Endothelial cell (in vitro differentiated cells): ENCODE data around the gene KLB. TPM values are rescaled to one million over a fixed set of nuclear protein-coding genes. Genes with fewer than 3 reads are reported as not detected.
"Not testable (repeated sequence)": the region's sequence is repeated elsewhere in the genome, so short reads cannot be mapped to it uniquely, and the experiment has no call there.

Experiments
- DNase-seq: peaks from one replicate; pipeline ENCODE4 v3.0.0; 2021; ENCODE audit warnings: low spot score
- H3K27ac Mint-ChIP-seq: one replicate; pipeline ENCODE4 v1.8.0; 2021; ENCODE audit warnings: mixed read lengths, inconsistent platforms; ENCODE audit not compliant: unreplicated experiment
- H3K27me3 Mint-ChIP-seq: one replicate; pipeline ENCODE4 v1.8.0; 2021; ENCODE audit warnings: mild to moderate bottlenecking, moderate library complexity, mixed read lengths, inconsistent platforms; ENCODE audit not compliant: unreplicated experiment
- H3K36me3 Mint-ChIP-seq: one replicate; pipeline ENCODE4 v1.8.0; 2021; ENCODE audit warnings: mild to moderate bottlenecking, low read depth, mixed read lengths, inconsistent platforms; ENCODE audit not compliant: unreplicated experiment
- H3K4me1 Mint-ChIP-seq: one replicate; pipeline ENCODE4 v1.8.0; 2021; ENCODE audit warnings: mild to moderate bottlenecking, mixed read lengths, inconsistent platforms; ENCODE audit not compliant: unreplicated experiment
- H3K4me3 Mint-ChIP-seq: one replicate; pipeline ENCODE4 v1.8.0; 2021; ENCODE audit warnings: mild to moderate bottlenecking, mixed read lengths, inconsistent platforms; ENCODE audit not compliant: unreplicated experiment
- H3K9me3 Mint-ChIP-seq: one replicate; pipeline ENCODE4 v1.8.0; 2021; ENCODE audit warnings: mixed read lengths, inconsistent platforms; ENCODE audit not compliant: unreplicated experiment
- total RNA-seq: library from RNA; stranded (reverse); fragmentation: NEBNext Ultra II Directional; extraction: Animal tissue kit (Norgen Biotek cat#: 25700); gene quantifications from one replicate; pipeline ENCODE4 v1.2.1, GENCODE V29; 2021; ENCODE audit not compliant: unreplicated experiment
- TF ChIP-seq, protein P1 (sequence below): fragments of 200-600 bp; sonication (generic); IDR thresholded peaks from one replicate; pipeline ENCODE4 v1.5.0; 2021; ENCODE audit warnings: antibody characterized with exemption; ENCODE audit not compliant: unreplicated experiment

KLB gene
- total RNA-seq, 1 donor from 2014 or later = not detected

DNA sequence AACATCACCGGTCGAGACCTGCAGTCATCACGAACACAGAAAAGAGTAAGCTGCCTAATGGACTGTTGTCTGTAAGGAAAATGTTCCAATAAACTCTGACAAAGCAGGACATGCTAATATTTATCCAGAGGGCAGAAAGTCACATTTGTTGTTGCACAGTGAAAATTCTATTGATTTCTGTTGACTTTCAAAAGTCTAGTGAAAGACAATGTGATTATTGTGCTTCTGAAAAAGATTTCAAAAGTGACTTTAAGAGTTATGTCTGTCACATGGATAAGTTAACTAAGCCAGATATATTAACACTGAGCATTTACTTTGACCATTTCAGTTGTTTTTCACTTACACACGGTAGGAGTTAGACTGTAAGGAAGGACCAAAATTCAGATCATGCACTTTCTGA lies 31.3 kb upstream of the KLB start:
- no peak for DNase-seq
- Mint-ChIP-seq H3K9me3 (no peaks in the 10 kb centered on the region), H3K4me1 (no peaks in the 10 kb centered on the region), H3K4me3 (no peak overlapping the region), H3K36me3 (peaks cover 6% of the 10 kb centered on the region), H3K27me3 (peaks cover 5% of the 10 kb centered on the region), H3K27ac (no peak overlapping the region)
- TF ChIP-seq, protein P1, sequence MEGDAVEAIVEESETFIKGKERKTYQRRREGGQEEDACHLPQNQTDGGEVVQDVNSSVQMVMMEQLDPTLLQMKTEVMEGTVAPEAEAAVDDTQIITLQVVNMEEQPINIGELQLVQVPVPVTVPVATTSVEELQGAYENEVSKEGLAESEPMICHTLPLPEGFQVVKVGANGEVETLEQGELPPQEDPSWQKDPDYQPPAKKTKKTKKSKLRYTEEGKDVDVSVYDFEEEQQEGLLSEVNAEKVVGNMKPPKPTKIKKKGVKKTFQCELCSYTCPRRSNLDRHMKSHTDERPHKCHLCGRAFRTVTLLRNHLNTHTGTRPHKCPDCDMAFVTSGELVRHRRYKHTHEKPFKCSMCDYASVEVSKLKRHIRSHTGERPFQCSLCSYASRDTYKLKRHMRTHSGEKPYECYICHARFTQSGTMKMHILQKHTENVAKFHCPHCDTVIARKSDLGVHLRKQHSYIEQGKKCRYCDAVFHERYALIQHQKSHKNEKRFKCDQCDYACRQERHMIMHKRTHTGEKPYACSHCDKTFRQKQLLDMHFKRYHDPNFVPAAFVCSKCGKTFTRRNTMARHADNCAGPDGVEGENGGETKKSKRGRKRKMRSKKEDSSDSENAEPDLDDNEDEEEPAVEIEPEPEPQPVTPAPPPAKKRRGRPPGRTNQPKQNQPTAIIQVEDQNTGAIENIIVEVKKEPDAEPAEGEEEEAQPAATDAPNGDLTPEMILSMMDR = no peak

DNA sequence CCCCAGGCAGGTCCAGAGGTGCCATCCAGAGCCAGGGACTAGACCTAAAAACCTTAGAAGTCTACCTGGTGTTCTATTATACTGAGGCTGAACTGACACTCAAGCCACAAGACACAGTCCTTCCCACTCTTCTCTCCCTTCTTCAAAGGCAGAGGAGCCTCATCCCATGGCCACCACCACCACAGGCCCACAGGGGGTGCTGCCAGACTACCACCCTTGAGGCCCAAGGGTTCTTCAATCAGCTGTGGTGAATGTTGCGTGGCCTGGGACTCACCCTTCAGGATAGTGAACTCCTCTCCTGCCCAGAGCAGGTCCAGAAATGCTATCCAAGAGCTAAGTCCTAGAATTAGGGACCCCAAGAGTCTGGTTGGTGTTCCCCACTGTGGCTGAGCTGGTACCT lies 23.0 kb upstream of the KLB start:
- no peaks in the 10 kb centered on the region for H3K4me1 Mint-ChIP-seq
- no peaks in the 10 kb centered on the region for H3K9me3 Mint-ChIP-seq
- no peak for DNase-seq
- H3K27ac Mint-ChIP-seq = no peak overlapping the region
- TF ChIP-seq, protein P1 = no peak
- H3K27me3 Mint-ChIP-seq = no peaks in the 10 kb centered on the region
- no peak overlapping the region for H3K4me3 Mint-ChIP-seq
- no peaks in the 10 kb centered on the region for H3K36me3 Mint-ChIP-seq

DNA sequence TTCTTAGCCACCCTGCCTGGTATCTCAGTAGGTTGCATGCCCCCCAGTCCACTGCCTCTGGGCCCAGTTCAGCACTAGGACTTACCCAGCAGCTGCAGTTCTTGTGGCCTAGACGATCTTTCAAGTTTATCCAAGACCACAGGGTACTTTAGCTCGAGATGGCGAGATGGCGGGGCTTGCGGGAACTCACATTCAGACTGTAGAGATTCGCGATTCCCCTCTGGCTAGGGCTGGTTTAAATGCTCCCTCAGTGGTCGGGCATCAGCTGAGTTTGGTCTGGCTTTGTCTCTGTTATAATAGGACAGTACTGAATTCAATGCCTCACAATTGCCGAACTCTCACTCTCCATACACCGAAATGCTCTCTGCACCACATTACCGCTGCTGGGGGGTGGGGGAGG lies 22.2 kb upstream of the KLB start:
- H3K27ac Mint-ChIP-seq = no peak overlapping the region
- no peaks in the 10 kb centered on the region for H3K4me1 Mint-ChIP-seq
- no peaks in the 10 kb centered on the region for H3K9me3 Mint-ChIP-seq
- no peak for DNase-seq
- TF ChIP-seq, protein P1 = no peak
- H3K27me3 Mint-ChIP-seq = no peaks in the 10 kb centered on the region
- H3K4me3 Mint-ChIP-seq = no peak overlapping the region
- H3K36me3 Mint-ChIP-seq = no peaks in the 10 kb centered on the region

DNA sequence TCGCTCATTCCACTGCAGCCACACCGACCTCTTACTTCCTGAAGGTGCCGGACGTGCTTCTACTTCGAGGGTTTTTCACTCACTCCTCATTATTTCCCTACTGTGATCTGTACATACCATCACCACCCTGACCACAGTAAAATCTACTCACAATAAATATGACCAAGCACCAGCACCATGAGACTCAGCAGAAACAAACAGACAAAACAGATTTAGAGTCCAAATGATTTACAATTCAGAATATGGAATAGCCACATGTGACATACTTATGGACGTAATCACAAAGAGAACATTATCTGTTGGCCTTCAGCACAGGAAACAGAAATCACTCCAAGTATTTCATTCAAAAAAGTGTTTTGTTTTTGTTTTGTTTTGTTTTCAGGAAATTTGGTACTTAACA lies 16.1 kb upstream of the KLB start:
- H3K27me3 Mint-ChIP-seq = no peaks in the 10 kb centered on the region
- H3K4me3 Mint-ChIP-seq = no peak overlapping the region
- no peaks in the 10 kb centered on the region for H3K4me1 Mint-ChIP-seq
- H3K36me3 Mint-ChIP-seq = no peaks in the 10 kb centered on the region
- TF ChIP-seq, protein P1 = no peak
- no peak for DNase-seq
- H3K9me3 Mint-ChIP-seq = no peaks in the 10 kb centered on the region
- H3K27ac Mint-ChIP-seq = no peak overlapping the region

DNA sequence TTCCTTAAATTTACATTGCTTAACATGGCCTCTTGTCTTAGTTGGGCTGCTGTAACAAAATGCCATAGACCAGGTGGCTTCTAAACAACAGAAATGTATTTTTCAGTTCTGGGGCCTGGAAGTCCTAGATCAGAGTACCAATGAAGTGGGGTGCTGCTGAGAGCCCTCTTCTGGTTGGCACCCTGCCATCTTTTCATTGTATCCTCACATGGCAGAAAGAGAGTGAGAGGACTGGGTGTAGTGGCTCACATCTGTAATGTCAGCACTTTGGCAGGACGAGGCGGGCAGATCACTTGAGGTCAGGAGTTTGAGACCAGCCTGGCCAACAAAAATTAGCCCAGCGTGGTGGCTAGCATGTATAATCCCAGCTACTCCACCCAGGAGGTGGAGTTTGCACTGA lies 12.0 kb upstream of the KLB start:
- Mint-ChIP-seq H3K9me3 (no peaks in the 10 kb centered on the region), H3K27ac (no peak overlapping the region), H3K4me3 (no peak overlapping the region), H3K36me3 (no peaks in the 10 kb centered on the region), H3K27me3 (no peaks in the 10 kb centered on the region), H3K4me1 (no peaks in the 10 kb centered on the region)
- TF ChIP-seq, protein P1 = no peak
- no peak for DNase-seq

DNA sequence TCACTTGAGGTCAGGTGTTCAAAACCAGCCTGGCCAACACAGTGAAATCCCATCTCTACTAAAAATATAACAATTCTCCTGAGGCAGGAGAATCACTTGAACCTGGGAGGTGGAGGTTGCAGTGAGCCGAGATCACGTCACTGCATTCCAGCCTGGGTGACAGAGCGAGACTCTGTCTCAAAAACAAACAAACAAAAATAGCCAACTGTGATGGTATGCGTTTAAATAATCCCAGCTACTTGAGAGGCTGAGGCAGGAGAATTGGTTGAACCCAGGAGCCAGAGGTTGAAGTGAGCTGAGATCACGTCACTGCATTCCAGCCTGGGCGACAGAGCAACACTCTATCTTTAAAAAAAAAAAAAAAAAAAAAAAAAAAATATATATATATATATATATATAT lies 5.1 kb upstream of the KLB start:
- H3K27me3 Mint-ChIP-seq, DNase-seq, H3K4me3 Mint-ChIP-seq, H3K27ac Mint-ChIP-seq, H3K4me1 Mint-ChIP-seq, H3K9me3 Mint-ChIP-seq, H3K36me3 Mint-ChIP-seq: not testable (repeated sequence)
